ENCODE data around the gene SLC35E4. TPM values are rescaled to one million over a fixed set of nuclear protein-coding genes. Genes with fewer than 3 reads are reported as not detected.

Gene SLC35E4
- total and polyA plus RNA-seq, 9 of the 15 experiments (the other 6 are each of a cell fraction or from before 2014, with no cell fraction given), result 0.06 to 2.3 (median 0.86) TPM; not detected in 1

- TF ChIP-seq, protein P1, sequence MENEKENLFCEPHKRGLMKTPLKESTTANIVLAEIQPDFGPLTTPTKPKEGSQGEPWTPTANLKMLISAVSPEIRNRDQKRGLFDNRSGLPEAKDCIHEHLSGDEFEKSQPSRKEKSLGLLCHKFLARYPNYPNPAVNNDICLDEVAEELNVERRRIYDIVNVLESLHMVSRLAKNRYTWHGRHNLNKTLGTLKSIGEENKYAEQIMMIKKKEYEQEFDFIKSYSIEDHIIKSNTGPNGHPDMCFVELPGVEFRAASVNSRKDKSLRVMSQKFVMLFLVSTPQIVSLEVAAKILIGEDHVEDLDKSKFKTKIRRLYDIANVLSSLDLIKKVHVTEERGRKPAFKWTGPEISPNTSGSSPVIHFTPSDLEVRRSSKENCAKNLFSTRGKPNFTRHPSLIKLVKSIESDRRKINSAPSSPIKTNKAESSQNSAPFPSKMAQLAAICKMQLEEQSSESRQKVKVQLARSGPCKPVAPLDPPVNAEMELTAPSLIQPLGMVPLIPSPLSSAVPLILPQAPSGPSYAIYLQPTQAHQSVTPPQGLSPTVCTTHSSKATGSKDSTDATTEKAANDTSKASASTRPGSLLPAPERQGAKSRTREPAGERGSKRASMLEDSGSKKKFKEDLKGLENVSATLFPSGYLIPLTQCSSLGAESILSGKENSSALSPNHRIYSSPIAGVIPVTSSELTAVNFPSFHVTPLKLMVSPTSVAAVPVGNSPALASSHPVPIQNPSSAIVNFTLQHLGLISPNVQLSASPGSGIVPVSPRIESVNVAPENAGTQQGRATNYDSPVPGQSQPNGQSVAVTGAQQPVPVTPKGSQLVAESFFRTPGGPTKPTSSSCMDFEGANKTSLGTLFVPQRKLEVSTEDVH (IDR thresholded peaks at IDR 0.05; ENCODE audit: low read depth, partially characterized antibody), result no peak
- TF ChIP-seq, protein P2, sequence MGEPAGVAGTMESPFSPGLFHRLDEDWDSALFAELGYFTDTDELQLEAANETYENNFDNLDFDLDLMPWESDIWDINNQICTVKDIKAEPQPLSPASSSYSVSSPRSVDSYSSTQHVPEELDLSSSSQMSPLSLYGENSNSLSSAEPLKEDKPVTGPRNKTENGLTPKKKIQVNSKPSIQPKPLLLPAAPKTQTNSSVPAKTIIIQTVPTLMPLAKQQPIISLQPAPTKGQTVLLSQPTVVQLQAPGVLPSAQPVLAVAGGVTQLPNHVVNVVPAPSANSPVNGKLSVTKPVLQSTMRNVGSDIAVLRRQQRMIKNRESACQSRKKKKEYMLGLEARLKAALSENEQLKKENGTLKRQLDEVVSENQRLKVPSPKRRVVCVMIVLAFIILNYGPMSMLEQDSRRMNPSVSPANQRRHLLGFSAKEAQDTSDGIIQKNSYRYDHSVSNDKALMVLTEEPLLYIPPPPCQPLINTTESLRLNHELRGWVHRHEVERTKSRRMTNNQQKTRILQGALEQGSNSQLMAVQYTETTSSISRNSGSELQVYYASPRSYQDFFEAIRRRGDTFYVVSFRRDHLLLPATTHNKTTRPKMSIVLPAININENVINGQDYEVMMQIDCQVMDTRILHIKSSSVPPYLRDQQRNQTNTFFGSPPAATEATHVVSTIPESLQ (CRISPR knock-in tag; IDR thresholded peaks at IDR 0.05), result no peak
- TF ChIP-seq ZNF134 (CRISPR knock-in tag; conservative IDR thresholded peaks at IDR 0.05) (no peak), ZC3H4 (CRISPR knock-in tag; IDR thresholded peaks at IDR 0.05; ENCODE audit: borderline replicate concordance) (no peak), ZNF253 (CRISPR knock-in tag; conservative IDR thresholded peaks at IDR 0.05) (no peak), ZNF584 (CRISPR knock-in tag; IDR thresholded peaks at IDR 0.05; ENCODE audit: low read depth) (no peak), MTA3 (IDR thresholded peaks at IDR 0.05; ENCODE audit: borderline replicate concordance) (0 out of 2 replicates have a peak, but pooled peaks have one; percentile 21), CREB5 (CRISPR knock-in tag; IDR thresholded peaks at IDR 0.05) (no peak), SRSF9 (IDR thresholded peaks at IDR 0.05; ENCODE audit: borderline replicate concordance, low read depth, low read length) (no peak), MAFK (IDR thresholded peaks at IDR 0.05; ENCODE audit: low read length) (no peak), SPI1 (IDR thresholded peaks at IDR 0.05; ENCODE audit: borderline replicate concordance, low read depth, low read length) (no peak), KLF10 (CRISPR knock-in tag; IDR thresholded peaks at IDR 0.05) (no peak), SNIP1 (IDR thresholded peaks at IDR 0.05; ENCODE audit: low read depth) (no peak), ZNF408 (CRISPR knock-in tag; IDR thresholded peaks at IDR 0.05; ENCODE audit: low read depth) (no peak), POLR2AphosphoS2 (IDR thresholded peaks at IDR 0.05; ENCODE audit: low read length) (no peak), SNRNP70 (optimal IDR thresholded peaks at IDR 0.05; ENCODE audit: low read depth, low read length) (no peak), HEY1 (CRISPR knock-in tag; IDR thresholded peaks at IDR 0.05; ENCODE audit: borderline replicate concordance) (no peak), HMGN3 (IDR thresholded peaks at IDR 0.05; ENCODE audit: borderline replicate concordance, extremely low read depth, insufficient read length, low read depth, low read length) (no peak), LARP7 (IDR thresholded peaks at IDR 0.05) (no peak), PRPF4 (IDR thresholded peaks at IDR 0.05; ENCODE audit: insufficient read depth, low read depth, low read length, poor library complexity, severe bottlenecking) (no peak)
- TF ChIP-seq, protein P3, sequence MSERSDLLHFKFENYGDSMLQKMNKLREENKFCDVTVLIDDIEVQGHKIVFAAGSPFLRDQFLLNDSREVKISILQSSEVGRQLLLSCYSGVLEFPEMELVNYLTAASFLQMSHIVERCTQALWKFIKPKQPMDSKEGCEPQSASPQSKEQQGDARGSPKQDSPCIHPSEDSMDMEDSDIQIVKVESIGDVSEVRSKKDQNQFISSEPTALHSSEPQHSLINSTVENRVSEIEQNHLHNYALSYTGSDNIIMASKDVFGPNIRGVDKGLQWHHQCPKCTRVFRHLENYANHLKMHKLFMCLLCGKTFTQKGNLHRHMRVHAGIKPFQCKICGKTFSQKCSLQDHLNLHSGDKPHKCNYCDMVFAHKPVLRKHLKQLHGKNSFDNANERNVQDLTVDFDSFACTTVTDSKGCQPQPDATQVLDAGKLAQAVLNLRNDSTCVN (CRISPR knock-in tag; IDR thresholded peaks at IDR 0.05), result no peak
Measured at GRCh38 chr22:30634471-30635233, 929 bp upstream of the SLC35E4 start (continued).
